Stimulated activated naive CD4-positive, alpha-beta T cell treated with Interleukin-2 at 50 U/mL for 16 hours (primary cell): ENCODE data around the gene ATP5MK.
"Not testable (repeated sequence)": the region's sequence is repeated elsewhere in the genome, so short reads cannot be mapped to it uniquely, and the experiment has no call there.

Source experiments
- DNase-seq: peaks from one replicate; lab custom pipeline; 2025; lab: John Stamatoyannopoulos, UW

The ATP5MK gene, protein sequence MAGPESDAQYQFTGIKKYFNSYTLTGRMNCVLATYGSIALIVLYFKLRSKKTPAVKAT

GRCh38 chr10:103396067-103396788 lies at the start of gene ATP5MK, which contains the start of gene PDCD11:
TSS of gene ATP5MK (minus strand) at chr10:103396475. CDS start at chr10:103392457, 4,018 bp downstream.
TSS of gene PDCD11 (plus strand) at chr10:103396626. CDS start at chr10:103398427, 1,801 bp downstream.
- DNase-seq, result peak; percentile 98

DNA sequence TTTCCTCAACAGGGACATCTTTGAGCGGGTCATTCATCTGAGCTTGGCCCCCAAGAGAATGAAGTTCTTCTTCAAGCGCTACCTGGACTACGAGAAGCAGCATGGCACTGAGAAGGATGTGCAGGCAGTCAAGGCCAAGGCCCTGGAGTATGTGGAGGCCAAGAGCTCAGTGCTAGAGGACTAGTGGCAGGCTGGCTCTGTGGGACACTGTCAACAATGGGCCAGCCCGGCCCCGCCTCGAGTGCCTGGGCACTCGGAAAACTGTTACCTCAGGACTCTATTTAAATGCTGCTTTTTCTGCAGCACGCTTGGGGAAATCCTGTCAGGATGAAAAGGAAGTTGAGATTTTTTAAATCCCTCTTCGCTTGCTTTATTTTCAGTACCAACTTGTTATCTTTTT lies 49.1 kb upstream of the ATP5MK start:
- DNase-seq, result no peak

DNA sequence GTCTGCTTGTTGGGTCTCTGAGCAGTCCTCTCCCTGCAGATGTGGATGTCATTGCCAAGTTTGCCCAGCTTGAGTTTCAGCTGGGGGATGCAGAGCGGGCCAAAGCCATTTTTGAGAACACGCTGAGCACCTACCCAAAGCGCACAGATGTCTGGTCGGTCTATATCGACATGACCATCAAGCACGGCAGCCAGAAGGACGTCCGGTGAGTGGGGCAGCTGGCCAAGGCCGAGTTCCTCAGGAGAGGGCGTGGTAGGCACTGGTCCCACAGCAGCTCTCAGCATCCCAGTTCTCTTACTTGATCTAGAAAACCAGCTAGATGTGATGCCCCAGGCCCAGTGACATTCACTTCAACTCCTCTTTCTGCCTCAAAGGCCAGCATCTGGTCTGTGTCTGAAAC lies 48.2 kb upstream of the ATP5MK start:
- DNase-seq, result no peak

GRCh38 chr10:103443475-103444185 lies 47.4 kb upstream of the ATP5MK start:
- no peak for DNase-seq

DNA sequence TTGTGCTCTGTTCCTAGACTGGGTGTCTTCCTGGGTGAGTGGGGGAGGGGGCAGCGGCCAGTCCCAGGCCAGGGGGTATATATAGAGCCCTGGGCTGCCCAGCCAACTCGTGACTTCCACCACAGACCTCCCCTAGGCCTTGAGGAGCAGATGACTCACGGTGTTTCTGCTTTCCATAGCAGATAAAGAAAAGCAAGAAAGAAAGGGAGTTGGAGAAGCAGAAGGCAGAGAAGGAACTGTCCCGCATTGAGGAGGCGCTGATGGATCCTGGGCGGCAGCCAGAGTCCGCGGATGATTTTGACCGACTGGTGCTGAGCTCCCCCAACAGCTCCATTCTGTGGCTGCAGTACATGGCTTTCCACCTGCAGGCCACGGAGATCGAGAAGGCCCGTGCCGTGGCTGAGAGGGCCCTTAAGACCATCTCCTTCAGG lies 45.8 kb upstream of the ATP5MK start:
- DNase-seq, result no peak

GRCh38 chr10:103441611-103442010 lies 45.3 kb upstream of the ATP5MK start:
- no peak for DNase-seq

GRCh38 chr10:103441206-103441605 lies 44.9 kb upstream of the ATP5MK start:
- no peak for DNase-seq

GRCh38 chr10:103440416-103440815 lies 44.1 kb upstream of the ATP5MK start:
- no peak for DNase-seq

DNA sequence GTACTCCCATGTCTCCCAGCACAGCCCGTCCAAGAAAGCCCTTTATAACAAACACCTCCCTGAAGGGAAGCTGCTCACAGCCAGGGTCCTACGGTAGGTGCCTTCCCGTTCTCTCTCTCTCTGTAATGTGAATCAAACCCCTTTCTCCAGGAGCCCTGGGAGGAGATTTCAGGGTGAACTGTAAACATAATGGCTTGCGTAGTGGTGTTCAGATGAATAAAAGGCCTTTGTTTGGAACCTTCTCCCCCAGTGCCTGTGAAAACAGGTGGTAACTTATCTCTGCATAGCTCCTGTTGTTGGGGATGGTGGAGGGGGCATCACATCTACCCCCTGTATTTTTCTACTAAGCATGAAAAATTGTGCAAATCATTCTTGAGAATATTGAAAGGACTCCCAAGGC lies 43.5 kb upstream of the ATP5MK start:
- no peak for DNase-seq

GRCh38 chr10:103433858-103434257 lies 37.6 kb upstream of the ATP5MK start:
- no peak for DNase-seq

GRCh38 chr10:103431902-103432301 lies 35.6 kb upstream of the ATP5MK start:
- no peak for DNase-seq

DNA sequence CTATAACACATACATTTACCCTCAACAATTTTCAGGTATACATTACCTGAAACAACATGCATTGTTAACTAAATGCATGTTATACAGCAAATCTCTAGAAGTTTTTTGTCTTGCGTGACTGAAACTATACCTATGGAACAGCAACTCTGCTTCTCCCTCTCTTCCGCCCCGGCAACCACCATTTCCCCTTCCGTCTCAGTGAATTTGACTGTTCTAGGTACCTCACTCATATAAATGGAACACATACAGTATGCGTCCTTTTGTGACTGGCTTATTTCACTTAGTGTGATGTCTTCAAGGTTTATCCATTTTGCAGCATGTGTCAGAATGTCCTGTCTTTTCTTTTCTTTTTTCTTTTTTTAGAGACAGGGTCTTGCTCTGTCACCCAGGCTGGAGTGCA lies 33.4 kb upstream of the ATP5MK start:
- no peak for DNase-seq

GRCh38 chr10:103428989-103429643 lies 32.8 kb upstream of the ATP5MK start:
- DNase-seq, result no peak

GRCh38 chr10:103427866-103428265 lies 31.6 kb upstream of the ATP5MK start:
- DNase-seq, result no peak

DNA sequence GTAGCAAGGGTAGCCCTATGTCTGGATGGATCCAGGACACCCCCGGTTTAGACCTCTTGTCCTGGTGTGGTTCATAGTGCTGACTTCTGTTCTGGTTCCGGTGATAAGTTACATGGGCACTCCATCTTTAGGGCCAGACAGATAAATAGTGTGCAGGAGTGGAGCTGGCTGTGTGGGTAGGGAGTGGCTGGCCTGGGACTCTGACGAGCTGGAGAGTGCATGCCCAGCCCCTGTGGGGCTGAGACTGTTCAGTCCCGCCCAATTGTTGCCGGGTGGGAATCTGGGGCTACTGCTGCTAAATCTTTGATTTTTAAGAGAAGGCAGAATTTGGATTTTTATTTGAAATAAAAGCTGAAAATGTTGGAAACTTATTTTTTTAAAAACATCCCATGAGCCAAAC lies 27.5 kb upstream of the ATP5MK start:
- DNase-seq, result no peak

- DNase-seq, result no peak
Measured at GRCh38 chr10:103419101-103419500, 22.8 kb upstream of the ATP5MK start.

DNA sequence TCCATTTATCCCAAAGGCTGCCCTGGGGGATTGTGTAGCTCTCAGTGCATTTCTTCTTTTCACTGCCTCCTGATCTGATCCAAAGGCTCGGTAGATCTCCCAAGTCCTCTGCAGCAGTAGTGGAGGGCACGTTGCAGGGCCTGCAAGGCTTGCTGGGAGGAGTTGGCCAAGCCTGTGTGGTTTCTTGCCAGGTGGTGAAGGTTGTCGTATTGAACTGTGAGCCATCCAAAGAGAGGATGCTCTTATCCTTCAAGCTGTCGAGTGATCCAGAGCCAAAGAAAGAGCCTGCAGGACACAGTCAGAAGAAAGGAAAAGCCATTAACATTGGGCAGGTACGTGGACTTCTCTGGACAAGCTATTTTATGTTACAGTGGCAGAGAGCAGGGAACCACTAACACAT lies 21.3 kb upstream of the ATP5MK start:
- DNase-seq, result no peak

- not testable (repeated sequence) for DNase-seq
Measured at GRCh38 chr10:103417148-103417469, 20.8 kb upstream of the ATP5MK start.

GRCh38 chr10:103416436-103417147 lies 20.3 kb upstream of the ATP5MK start:
- peak; percentile 18 for DNase-seq

DNA sequence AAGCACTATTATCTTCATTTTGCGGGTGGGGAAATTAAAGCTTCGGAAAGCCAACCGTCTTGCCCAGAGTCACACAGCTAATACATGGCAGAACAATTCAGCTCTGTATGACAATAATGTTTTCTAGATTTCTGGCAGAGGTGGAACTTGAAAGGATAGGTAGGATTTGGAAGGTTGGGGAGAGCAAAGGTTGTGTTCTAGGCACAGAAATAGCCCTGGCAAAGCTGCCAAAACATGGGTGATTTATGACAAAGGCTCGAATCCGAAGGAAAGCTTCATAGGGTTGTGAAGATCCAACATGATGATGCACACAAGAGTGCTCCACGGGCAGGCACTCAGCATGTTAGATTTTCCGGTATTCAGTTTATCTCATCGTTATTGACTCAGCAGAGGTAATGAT lies 19.3 kb upstream of the ATP5MK start:
- DNase-seq, result no peak

GRCh38 chr10:103413564-103413963 lies 17.3 kb upstream of the ATP5MK start:
- DNase-seq, result no peak

GRCh38 chr10:103397191-103397825 lies 1.0 kb upstream of the ATP5MK start:
- DNase-seq, result peak; percentile 12
